GM19035 (cell line): ENCODE data around the gene DNAJC6.

ENCODE experiments used
- ATAC-seq: cut with Tn5 transposase; IDR thresholded peaks from one replicate; pipeline ENCODE4 v1.9.1; 2021; ENCODE audit not compliant: unreplicated experiment

The DNAJC6 gene

DNA sequence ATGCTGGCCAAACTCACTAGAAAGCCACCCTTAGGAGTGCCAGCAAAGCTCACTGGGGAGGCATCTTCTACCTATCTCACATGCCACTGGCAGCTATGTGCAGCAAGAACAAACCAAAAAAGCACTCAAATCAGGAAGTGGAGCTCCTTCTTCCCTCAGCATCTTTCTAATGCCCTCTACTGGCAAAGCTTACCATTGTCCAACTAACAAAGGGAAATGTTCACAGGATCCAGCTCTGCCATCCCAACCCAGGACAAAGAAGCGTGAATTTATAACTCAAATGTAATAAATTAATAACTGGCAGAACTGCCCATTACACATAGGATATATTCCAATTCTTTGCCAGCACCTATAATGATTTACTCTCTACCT is 150.0 kb downstream of the DNAJC6 start:
- ATAC-seq: peak; percentile 78
